ENCODE data around the gene TOM1L2.

Gene TOM1L2

DNA sequence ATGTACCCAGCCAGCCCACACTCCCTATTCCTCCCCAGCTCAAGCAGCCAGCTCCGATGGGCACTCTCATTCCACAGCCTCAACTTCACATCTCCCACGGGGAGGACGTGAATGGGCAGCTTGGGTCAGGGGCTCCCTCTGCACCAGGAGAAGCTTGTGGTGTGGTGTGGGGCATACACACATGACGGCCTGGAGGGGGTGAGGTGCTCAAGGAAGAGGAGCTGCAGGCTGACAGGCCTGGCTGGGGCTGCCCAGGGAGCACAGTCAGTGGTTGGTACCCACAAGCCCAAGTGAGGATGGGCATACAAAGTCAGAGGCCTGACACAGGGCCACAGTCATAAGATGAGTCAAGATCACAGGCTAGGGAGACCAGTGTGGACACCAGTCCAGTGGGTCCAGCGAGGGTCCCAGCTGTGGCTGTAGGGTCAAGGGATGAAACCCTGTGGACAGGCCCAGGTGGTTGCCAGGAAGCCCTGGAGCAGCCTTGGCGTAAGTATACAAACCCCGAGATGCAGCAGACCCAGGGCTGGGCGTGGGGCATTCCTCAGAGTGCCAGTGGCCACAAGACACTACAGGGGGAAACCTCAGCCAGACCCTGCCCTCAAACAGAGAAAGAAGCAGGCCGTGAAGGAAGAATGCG lies 4.9 kb upstream of the TOM1L2 start:
- no peaks in the 10 kb centered on the region for H3K27me3 ChIP-seq (ENCODE audit: insufficient read depth, low read length)
- no peaks in the 10 kb centered on the region for H3K36me3 ChIP-seq (ENCODE audit: insufficient read depth, low read length)
- no peak overlapping the region for H2AFZ ChIP-seq (ENCODE audit: low read depth, low read length)
- H3K9me3 ChIP-seq (ENCODE audit: low read length) = no peaks in the 10 kb centered on the region
- no peak overlapping the region for H3K4me3 ChIP-seq (ENCODE audit: low read length)
- H3K4me1 ChIP-seq (ENCODE audit: insufficient read depth, low read length) = peaks cover 6% of the 10 kb centered on the region

DNA sequence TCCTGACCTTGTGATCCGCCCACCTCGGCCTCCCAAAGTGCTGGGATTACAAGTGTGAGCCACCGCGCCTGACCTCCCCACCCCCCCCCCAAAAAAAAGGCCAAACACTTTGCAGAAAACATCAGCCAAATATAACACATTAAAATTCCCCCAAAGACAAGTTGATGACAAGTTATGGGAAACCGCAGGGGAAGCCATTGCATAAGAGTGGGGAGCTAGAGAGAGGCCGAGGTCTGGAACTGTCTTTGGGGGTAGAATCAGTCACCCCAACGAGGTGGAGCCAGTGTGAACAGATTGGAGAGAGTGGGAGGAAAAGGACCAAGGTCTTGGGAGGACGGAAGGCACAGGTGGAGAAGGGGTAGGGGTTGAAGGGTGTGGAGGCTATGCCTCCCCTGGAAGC lies 3.2 kb upstream of the TOM1L2 start:
- Histone ChIP-seq H3K27me3 (ENCODE audit: insufficient read depth, low read length) (no peaks in the 10 kb centered on the region), H3K36me3 (ENCODE audit: insufficient read depth, low read length) (no peaks in the 10 kb centered on the region), H3K4me1 (ENCODE audit: insufficient read depth, low read length) (peaks cover 16% of the 10 kb centered on the region), H2AFZ (ENCODE audit: low read depth, low read length) (no peak overlapping the region), H3K4me3 (ENCODE audit: low read length) (no peak overlapping the region), H3K9me3 (ENCODE audit: low read length) (no peaks in the 10 kb centered on the region)

DNA sequence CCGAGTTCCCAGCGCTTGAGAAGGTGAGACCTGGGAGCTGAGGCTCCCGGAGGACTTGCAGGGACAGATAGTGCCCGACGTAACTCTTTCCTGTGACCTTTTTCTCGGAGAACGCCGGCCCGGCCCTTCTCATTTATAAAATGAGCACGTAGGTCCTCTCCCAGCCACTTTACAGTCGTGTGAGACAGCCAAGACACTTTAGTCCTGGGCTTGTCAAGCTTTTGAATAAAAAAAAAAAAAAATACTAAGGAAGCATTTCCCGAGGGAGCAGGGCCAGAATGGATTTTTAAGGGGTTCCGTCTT lies 703 bp upstream of the TOM1L2 start:
- Histone ChIP-seq H2AFZ (ENCODE audit: low read depth, low read length) (peak overlapping the region; percentile 27), H3K4me1 (ENCODE audit: insufficient read depth, low read length) (peaks cover 16% of the 10 kb centered on the region), H3K9me3 (ENCODE audit: low read length) (no peaks in the 10 kb centered on the region), H3K4me3 (ENCODE audit: low read length) (peak overlapping the region; percentile 56), H3K27me3 (ENCODE audit: insufficient read depth, low read length) (no peaks in the 10 kb centered on the region), H3K36me3 (ENCODE audit: insufficient read depth, low read length) (no peaks in the 10 kb centered on the region)

DNA sequence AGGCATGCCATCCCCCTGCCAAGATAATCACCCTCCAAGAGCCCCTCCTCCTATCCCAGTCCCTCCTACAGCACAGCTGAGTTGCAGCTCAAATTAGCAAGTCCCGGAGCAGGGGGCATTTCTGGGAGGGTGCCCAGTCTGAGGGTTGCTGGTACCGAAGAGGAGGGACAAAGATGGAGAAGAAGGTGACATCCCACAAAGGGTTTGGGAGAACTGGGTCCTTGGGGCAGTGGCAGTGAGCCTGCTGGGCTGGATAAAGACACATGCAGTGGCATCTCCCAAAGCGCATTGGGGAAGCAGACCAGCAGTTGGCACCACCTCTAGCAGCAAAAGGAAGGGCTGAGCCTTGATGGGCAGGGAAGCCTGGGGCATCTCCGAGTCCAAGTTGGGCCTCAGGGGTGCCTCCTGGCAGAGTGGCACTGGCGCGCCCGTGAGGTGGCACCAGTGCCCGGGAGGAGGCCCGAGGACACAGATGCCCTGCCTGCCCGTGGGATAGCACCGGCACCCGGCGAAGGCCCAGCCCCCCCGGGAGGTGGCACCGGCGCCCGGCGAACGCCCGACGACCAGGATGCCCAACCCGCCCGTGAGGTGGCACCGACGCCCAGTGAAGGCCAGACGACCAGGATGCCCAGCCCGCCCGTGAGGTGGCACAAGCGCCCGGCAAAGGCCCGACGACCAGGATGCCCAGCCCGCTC lies 622 bp downstream of the TOM1L2 start:
- peaks cover 13% of the 10 kb centered on the region for H3K4me1 ChIP-seq (ENCODE audit: insufficient read depth, low read length)
- no peaks in the 10 kb centered on the region for H3K36me3 ChIP-seq (ENCODE audit: insufficient read depth, low read length)
- H2AFZ ChIP-seq (ENCODE audit: low read depth, low read length) = no peak overlapping the region
- no peaks in the 10 kb centered on the region for H3K27me3 ChIP-seq (ENCODE audit: insufficient read depth, low read length)
- peak overlapping the region; percentile 75 for H3K4me3 ChIP-seq (ENCODE audit: low read length)
- no peaks in the 10 kb centered on the region for H3K9me3 ChIP-seq (ENCODE audit: low read length)

DNA sequence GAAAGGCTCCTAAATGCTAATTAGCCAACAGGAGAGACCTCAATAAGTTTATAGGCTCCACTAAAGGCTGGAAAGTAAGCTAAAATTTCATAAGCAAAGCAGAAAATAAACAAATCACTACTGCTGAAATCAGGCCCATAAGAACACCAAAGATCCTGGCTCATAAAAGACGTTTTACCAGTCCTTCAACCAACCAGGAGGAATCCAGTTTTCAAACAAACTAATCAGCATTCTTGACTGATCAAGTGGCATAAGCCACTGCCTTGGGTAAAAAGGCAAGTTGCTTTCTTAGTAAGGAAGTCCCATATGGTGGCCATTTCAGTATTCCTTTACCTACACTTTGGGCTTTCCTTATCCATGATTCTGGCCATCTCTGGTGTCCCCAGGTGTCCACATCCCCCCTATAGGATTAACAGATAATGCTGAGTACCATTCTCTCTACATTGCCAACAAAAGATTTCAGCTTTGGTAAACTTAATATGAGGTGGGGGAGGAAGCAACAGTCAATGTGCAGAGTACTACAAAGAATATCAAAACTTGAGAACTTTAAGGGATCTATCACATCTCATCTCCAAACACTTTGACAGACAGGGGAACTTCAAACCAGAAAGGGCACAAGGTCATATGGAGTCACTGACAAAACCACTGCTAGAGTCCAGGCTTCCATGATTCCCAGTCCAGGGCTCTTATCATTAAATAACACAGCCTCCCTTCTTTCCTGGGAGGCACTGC lies 1.3 kb downstream of the TOM1L2 start:
- Histone ChIP-seq H3K4me3 (ENCODE audit: low read length) (peak overlapping the region; percentile 75), H3K36me3 (ENCODE audit: insufficient read depth, low read length) (no peaks in the 10 kb centered on the region), H2AFZ (ENCODE audit: low read depth, low read length) (no peak overlapping the region), H3K4me1 (ENCODE audit: insufficient read depth, low read length) (peaks cover 13% of the 10 kb centered on the region), H3K9me3 (ENCODE audit: low read length) (no peaks in the 10 kb centered on the region), H3K27me3 (ENCODE audit: insufficient read depth, low read length) (no peaks in the 10 kb centered on the region)

DNA sequence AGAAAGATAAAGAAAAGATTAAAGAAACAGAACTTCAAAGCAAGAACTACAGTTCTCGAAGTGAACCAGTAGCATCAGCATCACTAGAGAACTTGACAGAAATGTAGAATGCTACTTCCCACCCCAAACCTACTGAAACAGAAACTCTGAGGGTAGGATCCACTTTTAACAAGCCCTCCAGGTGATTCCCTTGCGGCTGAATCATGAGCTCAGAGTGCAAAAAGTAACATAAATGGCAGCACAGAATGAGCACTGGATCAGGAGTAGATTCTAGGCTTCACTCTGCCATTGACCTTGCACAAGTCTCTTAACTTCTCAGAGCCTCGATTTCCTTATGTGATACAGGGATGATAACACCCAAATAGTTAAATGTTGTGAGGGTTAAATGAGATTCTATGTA lies 5.8 kb downstream of the TOM1L2 start:
- Histone ChIP-seq H3K4me1 (ENCODE audit: insufficient read depth, low read length) (peaks cover 7% of the 10 kb centered on the region), H3K9me3 (ENCODE audit: low read length) (no peaks in the 10 kb centered on the region), H3K27me3 (ENCODE audit: insufficient read depth, low read length) (no peaks in the 10 kb centered on the region), H3K36me3 (ENCODE audit: insufficient read depth, low read length) (no peaks in the 10 kb centered on the region), H2AFZ (ENCODE audit: low read depth, low read length) (no peak overlapping the region), H3K4me3 (ENCODE audit: low read length) (no peak overlapping the region)

DNA sequence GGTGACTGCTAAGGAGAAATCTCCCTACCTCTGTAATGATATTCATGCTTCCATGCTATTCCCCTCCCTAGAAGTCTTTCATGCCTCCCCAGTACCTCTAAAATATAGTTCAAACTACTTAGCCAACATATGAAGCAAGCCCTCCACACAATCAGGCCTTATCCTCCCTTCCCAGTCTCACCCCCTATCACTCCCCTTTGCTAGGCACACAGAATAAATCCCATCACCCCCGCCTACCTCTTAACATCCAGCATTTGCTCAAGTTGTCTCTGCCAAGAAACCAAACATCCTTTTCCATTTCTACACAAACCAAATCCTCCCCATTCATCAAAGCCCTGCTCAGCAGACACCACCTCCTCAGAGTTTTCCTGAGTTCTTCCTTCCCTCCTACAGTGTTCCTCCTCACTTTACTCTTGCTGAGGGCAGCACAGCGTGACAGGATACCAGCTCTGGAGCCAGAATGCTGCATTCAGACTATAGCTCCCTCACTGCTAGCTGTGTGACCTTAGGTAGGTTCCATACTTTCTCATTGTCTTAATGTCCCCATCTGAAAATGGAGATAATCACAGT lies 7.0 kb downstream of the TOM1L2 start:
- Histone ChIP-seq H3K9me3 (ENCODE audit: low read length) (no peaks in the 10 kb centered on the region), H3K4me3 (ENCODE audit: low read length) (no peak overlapping the region), H3K4me1 (ENCODE audit: insufficient read depth, low read length) (no peaks in the 10 kb centered on the region), H3K27me3 (ENCODE audit: insufficient read depth, low read length) (no peaks in the 10 kb centered on the region), H3K36me3 (ENCODE audit: insufficient read depth, low read length) (no peaks in the 10 kb centered on the region), H2AFZ (ENCODE audit: low read depth, low read length) (no peak overlapping the region)

DNA sequence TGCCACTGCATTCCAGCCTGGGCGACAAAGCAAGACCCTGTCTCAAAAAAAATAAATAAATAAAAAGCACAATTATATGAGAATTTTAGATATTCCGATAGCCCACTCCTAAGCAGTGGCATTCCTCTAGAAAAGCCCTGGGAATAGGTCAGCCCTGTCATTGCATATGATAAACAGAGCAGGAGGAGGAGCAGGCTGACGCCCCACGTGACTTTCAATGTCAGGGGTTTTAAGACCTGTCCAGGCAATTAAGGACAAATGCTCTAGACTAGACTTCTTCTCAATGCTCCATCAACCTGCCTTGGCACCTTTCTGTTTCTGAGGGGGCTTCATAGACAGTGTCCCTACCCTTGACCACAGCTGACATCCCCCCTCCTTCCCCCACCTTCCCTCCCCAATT lies 7.5 kb downstream of the TOM1L2 start:
- H3K4me1 ChIP-seq (ENCODE audit: insufficient read depth, low read length) = peaks cover 3% of the 10 kb centered on the region
- no peaks in the 10 kb centered on the region for H3K36me3 ChIP-seq (ENCODE audit: insufficient read depth, low read length)
- no peak overlapping the region for H3K4me3 ChIP-seq (ENCODE audit: low read length)
- no peaks in the 10 kb centered on the region for H3K9me3 ChIP-seq (ENCODE audit: low read length)
- H2AFZ ChIP-seq (ENCODE audit: low read depth, low read length) = no peak overlapping the region
- no peaks in the 10 kb centered on the region for H3K27me3 ChIP-seq (ENCODE audit: insufficient read depth, low read length)

DNA sequence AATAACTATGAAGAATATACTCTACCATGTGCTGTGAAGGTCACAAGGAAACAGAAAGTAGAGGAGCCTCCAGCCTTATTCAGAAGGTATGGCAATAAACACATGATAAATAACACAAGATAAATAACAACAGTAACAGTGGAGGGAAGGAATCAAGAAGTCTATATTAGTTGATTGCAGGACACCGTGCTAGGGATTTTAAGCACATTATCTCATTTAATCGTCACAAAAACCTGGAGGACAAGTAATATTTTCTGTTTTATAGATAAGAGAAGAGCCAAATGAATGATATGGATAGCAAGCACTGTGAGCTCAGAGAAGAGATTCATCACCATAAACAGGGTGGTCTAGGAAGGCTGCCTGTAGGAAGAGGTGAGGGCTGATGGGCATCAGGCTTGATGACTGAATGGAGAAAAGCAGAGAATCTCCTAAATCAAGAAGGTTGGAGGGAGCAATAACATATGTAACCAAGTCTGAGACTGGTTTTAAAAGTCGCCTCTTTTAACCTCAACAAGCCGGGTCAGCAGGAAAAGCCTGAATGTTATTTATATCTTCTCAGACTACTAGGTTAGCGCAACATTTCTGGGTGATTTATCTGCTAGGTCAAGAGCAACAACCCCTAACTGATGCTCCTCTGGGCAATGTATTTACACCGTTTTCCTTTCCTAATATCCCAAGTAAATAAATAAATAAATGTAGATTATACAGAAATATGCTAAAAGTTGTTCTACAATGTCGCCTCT lies 8.3 kb downstream of the TOM1L2 start:
- no peaks in the 10 kb centered on the region for H3K27me3 ChIP-seq (ENCODE audit: insufficient read depth, low read length)
- no peak overlapping the region for H3K4me3 ChIP-seq (ENCODE audit: low read length)
- no peaks in the 10 kb centered on the region for H3K9me3 ChIP-seq (ENCODE audit: low read length)
- H3K36me3 ChIP-seq (ENCODE audit: insufficient read depth, low read length) = no peaks in the 10 kb centered on the region
- peaks cover 10% of the 10 kb centered on the region for H3K4me1 ChIP-seq (ENCODE audit: insufficient read depth, low read length)
- H2AFZ ChIP-seq (ENCODE audit: low read depth, low read length) = no peak overlapping the region

DNA sequence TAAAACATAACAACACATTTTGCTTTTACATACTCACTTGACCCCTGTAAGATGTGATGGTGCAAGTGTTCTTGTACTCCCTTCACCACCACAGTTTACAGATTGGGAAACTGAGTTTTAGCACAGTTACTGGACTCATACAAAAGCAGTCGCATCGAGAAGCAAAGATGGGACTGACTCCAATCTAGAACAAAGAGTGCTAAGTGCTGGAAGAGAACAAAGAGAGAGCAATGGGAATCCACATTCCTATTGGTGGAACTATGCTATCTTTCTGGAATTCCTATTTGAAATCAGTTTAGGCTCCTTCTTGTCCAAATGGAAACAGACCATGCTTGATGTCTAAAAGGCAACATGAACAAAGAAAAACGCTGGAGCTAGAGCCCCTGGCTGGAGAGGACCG lies 9.1 kb downstream of the TOM1L2 start:
- Histone ChIP-seq H3K4me3 (ENCODE audit: low read length) (no peak overlapping the region), H3K4me1 (ENCODE audit: insufficient read depth, low read length) (peaks cover 10% of the 10 kb centered on the region), H3K36me3 (ENCODE audit: insufficient read depth, low read length) (no peaks in the 10 kb centered on the region), H2AFZ (ENCODE audit: low read depth, low read length) (no peak overlapping the region), H3K27me3 (ENCODE audit: insufficient read depth, low read length) (no peaks in the 10 kb centered on the region), H3K9me3 (ENCODE audit: low read length) (no peaks in the 10 kb centered on the region)

DNA sequence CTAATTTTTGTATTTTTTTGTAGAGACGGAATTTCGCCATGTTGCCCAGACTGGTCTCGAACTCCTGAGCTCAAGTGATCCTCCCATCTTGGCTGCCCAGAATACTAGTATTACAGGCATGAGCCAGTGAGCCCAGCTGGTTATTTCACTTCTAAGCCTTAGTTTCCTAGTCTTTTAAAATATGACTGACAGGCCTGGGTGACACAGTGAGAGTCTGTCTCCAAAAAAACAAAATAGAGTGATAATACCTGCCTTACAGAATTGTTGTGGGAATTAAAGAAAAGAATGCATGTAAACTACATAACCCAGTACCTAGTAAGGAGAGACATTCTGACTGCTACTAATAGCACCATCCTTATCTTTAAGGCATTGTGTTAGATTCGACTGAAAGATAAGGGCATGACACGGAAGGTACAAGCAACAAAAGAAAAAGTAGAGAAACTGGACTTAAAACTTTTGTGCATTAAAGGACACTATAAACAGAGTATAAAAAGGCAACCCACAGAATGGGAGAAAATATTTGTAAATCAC lies 11.6 kb downstream of the TOM1L2 start:
- H3K27me3 ChIP-seq (ENCODE audit: insufficient read depth, low read length) = no peaks in the 10 kb centered on the region
- no peak overlapping the region for H2AFZ ChIP-seq (ENCODE audit: low read depth, low read length)
- H3K4me1 ChIP-seq (ENCODE audit: insufficient read depth, low read length) = peaks cover 10% of the 10 kb centered on the region
- H3K9me3 ChIP-seq (ENCODE audit: low read length) = no peaks in the 10 kb centered on the region
- no peaks in the 10 kb centered on the region for H3K36me3 ChIP-seq (ENCODE audit: insufficient read depth, low read length)
- H3K4me3 ChIP-seq (ENCODE audit: low read length) = no peak overlapping the region

DNA sequence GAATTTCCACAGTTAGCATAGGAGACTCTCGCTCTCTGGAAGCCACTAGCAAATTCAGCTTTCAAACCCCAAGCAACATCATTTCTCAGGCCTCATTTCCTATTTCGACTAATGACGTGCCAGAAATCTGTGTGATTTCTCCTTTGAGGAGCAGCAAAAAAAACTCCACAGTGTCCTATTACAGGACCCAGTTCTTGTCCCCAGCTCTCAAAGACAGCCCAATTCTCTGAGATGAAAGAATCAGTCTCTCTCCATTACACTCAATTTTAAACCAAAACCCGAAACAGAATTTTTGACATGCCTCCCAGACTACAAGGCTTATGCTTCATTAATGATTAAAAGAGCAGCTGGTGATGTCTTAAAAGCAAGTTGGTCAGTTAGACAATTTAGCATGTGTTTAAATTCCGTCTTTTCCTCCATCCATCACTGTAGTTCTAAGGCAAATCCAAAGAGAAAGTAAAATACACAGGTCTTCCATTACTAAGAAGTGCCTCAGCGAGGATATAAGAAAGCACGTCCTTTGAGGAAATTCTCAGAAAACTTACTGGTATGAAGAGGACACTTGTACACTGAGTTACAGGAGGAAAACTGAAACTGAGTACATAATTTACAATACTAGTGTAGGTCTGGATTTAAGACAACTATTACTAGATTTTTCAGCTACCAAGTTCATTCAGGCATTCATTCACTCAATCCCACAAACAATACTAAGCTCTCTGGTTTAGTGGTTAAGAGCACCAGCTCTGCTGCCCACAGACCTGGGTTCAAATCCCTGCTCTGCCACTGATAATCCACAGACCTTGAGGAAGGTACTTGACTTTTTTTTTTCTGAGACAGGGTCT lies 12.5 kb downstream of the TOM1L2 start:
- H3K36me3 ChIP-seq (ENCODE audit: insufficient read depth, low read length) = no peaks in the 10 kb centered on the region
- H3K4me3 ChIP-seq (ENCODE audit: low read length) = no peak overlapping the region
- no peaks in the 10 kb centered on the region for H3K9me3 ChIP-seq (ENCODE audit: low read length)
- H2AFZ ChIP-seq (ENCODE audit: low read depth, low read length) = no peak overlapping the region
- peaks cover 10% of the 10 kb centered on the region for H3K4me1 ChIP-seq (ENCODE audit: insufficient read depth, low read length)
- H3K27me3 ChIP-seq (ENCODE audit: insufficient read depth, low read length) = no peaks in the 10 kb centered on the region

Measured in neuron (in vitro differentiated cells).